Activated T-cell treated with anti-CD3 and anti-CD28 coated beads for 48 hours (primary cell): ENCODE results near the gene ZNF232.
"Not testable (repeated sequence)": the region's sequence is repeated elsewhere in the genome, so short reads cannot be mapped to it uniquely, and the experiment has no call there.

Experiments
- DNase-seq: peaks from one replicate; pipeline ENCODE4 v3.0.0-alpha.2; 2020; ENCODE audit warnings: low read depth

Gene ZNF232

DNA sequence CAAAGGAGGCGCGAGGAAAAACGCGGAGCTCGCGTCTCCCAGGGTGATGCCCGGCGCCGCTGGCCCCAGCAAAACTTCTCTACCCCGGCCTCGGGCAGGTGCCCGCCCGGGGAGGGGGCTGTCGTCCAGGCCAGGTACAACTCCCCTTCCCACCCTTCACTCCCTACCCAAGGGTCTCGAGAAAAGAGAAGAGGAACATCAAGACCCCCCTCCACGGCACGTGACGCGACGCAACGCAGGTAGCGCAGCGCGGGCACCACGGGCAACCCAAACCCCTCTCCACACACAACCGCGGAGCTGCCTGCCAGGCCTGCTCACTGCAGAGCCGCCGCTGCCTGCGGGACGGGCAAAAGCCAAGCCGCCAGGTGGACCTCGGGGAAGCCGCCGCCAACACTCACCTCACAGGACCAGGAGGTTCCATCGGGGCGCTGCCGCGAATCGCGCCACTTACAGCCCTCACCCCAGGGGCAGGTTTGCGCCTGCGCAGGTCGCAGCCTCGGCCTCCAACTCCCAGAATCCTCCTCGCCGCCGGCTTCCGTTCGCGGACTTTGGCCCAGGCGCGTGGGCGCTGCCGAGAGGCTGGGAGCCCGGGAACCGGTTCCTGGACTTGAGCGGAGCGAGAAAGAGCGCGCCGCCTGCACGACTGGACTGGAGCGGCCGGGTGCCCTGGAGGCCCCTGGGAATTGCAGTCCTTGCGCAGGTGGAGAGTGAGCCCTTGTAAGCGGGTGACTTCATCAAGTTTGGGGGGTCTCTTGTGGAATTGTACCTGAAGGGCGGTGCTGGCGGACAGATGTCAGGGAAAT is at the start of gene ZNF232:
Gene ZNF232, minus strand, starts transcription at position 477 of the 803 bp plus-strand sequence. Its CDS starts 56 bp downstream, at position 421.
- DNase-seq = peak; percentile 93

DNA sequence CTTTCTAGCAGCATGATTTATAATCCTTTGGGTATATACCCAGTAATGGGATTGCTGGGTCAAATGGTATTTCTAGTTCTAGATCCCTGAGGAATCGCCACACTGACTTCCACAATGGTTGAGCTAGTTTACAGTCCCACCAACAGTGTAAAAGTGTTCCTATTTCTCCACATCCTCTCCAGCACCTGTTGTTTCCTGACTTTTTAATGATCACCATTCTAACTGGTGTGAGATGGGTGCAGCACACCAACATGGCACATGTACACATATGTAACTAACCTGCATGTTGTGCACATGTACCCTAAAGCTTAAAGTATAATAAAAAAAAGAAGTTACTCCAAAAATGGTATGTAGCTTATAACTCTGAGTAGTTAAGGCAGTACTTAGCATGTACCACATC is 49.0 kb upstream of the ZNF232 start:
- DNase-seq = not testable (repeated sequence)

DNA sequence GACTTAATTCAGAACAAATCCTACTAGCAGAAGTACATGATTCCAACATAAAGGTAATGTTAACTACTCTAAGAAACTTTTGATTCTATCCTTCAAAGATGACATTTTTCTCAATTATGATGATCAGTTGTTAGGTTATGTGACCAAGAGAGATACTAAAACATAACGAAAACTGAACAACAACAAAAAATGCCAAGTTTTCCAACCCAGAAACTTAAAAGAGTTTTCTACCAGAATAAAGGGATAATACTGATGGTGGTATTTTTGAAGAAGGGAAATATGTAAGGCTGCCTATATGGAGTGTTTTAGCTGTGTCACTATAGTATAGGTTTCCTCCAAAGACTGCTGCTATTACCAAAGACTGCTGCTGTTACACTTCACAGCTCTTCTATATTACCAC is 34.4 kb upstream of the ZNF232 start:
- not testable (repeated sequence) for DNase-seq

DNA sequence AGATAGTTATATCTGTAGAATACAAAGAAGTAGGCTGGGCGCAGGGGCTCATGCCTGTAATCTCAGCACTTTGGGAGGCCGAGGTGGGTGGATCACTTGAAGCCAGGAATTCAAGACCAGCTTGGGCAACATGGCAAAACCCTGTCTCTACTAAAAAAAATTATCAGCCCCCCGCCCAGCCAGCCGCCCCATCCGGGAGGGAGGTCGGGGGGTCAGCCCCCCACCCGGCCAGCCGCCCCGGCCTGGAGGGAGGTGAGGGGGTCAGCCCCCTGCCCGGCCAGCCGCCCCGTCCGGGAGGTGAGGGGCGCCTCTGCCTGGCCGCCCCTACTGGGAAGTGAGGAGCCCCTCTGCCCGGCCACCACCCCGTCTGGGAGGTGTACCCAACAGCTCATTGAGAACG is 31.2 kb upstream of the ZNF232 start:
- not testable (repeated sequence) for DNase-seq

DNA sequence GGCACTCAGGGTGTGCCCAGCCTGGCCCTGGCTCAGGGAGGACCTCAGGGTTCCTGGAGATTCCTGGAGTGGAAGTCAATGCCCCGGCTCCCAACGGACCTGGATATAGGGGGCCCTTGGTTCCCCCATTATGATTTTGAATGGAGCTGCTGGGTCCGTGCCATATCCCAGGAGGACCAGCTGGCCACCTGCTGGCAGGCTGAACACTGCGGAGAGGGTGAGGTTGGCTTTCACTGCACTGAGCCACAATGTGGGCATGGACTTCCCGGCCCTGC is 27.7 kb upstream of the ZNF232 start:
- no peak for DNase-seq

DNA sequence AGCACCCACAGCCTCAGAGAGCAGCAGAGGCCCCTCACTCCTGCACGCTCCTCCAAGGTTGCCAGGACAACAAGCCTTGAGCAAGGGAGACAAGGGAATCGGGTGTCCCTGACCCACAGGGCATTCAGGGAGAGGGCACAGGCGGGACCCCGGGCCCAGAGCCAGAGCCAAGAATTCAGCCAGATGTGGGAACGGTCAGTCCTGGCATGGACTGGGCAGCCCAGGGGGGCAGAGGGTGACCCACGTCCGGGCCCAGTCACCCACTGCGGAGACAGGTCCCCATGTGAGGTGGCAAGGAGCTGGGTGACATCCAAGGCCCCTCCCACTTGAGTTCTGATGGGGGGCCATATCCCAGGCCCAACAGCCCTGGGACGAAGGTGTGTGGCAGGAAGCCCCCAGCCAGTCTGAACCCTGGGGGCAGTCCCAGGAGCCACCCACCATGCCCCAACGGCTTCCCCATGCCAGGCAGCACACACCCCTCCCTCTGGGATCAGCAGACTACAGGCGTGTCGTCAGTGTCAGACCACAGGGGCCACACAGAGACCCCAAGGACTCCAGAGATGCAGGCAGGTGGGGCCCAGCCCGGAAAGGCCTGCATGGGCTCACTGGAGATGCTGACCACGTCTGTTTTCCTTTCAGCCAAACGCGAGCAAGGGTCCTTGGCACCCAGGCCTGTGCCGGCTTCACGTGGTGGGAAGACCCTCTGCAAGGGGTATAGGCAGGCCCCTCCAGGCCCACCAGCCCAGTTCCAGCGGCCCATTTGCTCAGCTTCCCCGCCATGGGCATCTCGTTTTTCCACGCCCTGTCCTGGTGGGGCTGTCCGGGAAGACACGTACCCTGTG is 27.2 kb upstream of the ZNF232 start:
- DNase-seq = no peak

DNA sequence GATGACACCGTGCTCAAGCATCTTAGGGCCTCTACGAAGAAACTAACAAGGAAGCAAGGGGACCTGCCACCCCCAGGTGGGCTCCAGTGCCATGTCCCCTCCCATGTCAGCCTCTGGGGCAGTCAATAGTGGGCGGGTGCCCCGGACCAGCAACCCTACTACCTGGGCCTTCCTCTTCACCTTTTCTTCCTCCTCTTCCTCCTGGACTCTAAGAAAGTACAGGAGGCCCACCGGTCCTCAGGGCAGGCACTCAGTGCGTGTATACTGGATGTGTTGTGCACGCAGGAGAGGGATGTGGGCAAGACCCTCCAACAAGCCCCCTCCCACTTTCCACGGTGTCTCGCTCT is 26.5 kb upstream of the ZNF232 start:
- not testable (repeated sequence) for DNase-seq

DNA sequence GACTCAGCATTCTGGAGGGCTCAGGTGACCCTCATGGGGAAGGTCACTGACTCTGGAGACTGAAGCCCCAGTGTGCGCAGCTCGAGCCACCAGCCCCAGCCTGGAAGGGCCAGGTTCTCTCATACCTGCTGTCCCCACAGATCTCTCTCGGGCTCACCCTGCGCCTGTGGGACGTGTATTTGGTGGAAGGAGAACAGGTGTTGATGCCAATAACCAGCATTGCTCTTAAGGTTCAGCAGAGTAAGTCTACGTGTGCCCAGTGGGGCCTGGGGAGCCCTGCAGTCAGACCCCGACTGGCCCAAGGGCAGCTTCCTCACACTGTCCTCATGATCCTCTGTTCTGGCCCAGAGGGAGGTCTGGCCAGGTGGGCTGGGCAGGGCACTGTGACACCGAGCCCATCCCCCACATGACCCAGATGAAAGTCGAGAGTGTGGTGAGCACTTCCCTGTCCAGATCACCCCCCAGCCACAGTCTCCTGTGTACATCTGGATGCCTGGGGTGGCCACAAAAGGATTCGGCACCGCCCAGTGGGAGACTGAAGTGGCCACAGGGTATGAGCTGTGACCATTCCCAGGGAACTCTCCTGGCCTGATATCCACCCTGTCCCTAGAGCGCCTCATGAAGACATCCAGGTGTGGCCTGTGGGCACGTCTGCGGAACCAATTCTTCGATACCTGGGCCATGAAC is 26.0 kb upstream of the ZNF232 start:
- DNase-seq = not testable (repeated sequence)

DNA sequence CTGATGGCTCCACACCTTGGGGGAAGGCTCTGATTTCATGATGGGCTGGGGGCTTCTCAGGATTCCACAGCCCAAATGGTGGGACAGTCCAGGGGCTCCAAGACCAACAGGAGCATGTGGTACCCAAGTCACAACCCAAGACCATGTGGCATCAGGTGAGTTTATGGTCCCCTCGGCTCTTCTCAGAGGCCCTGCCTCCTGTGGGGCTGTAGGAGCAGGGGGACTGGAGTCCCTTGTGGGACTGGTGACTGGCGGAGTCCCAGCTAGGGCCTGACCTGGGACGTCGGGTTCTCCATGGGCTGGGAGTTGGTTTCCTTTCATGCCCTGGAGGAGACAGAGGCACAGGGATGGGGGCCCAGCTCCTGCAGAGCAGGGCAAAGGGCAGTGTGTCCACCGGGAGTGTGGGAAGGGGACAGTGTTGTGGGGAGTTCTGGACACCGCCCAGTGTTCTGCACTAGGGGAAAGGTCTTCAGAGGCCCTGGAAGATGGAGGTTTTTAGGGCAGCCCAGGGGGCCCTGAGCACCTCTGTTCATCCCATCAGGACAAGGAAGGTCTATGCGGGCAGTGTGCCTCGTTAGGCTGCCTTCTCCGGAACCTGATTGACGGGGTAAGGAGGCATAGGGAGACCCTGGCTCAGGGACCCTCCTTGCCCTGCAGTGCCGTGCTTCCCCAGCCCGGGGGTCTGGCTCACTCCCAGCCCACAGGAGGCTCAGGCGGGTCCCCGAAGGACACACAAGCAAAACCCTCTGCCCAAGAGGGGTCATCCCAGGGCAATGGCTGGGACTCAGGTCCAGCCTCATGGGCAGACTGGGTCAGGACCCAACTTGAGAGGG is 25.1 kb upstream of the ZNF232 start:
- DNase-seq = not testable (repeated sequence)

DNA sequence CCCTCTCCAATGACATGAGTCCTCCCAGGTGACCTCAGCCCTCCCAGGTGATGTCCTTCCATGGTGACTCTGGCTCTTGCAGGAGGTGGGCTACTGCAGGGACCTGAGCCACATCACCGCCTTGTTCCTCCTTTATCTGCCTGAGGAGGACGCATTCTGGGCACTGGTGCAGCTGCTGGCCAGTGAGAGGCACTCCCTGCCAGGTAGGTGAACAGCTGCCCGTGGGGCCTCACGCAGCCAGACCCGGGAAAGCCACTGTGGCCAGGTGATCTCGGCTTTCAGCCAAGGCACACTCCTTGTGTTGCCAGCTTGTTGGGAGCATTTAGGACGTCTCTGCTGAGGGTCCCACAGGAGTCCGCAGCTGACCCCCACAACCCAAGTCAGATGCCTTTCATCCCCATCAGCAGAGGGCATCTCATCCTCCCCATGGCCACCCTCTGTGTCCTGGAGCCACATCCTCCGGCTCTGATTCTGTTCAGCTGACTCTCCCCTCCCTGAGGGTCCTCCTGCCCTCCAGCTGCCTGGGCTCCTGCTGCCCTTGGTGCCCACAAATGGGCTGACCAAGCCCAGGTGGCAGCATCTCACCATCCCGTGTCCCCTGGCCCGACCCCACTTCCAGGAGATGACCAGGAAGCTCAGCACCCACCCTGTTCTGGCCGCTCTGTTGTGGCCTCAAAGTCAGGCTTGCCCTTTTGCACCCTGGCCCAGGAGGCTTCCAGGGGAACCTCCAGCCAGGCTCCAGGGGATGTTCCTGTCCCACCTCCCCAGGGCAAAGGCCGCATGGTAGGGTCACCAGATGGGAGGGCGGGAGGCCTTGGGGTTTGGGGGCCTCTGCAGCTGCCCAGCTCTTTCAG is 24.3 kb upstream of the ZNF232 start:
- DNase-seq = no peak

DNA sequence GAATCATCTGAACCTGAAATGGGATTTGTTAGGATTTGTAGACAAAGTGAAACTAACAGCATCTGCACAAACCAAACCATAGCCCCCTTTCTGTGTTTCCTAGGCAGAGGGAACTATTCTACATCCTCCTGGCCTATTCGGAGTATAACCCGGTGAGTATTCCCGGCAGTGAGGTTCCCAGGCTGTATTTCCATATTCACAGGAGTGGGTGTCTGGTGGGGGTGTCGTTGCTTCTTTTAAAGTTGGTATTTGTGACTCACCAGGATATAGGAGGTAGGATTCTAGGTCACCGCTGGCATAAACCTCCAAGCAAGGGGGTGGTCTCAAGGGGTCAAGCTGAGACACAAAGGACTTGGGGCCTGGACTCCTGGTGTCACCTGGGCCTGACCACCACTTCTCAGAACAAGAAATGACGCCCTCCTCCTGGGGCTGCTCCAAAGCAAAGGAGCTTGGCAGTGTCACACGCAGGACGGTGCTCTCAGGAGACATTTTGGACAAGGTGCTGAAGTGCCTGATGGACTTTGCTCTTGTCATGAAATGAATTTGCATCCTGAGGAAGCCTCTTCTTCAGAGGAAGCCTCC is 23.5 kb upstream of the ZNF232 start:
- DNase-seq = not testable (repeated sequence)

DNA sequence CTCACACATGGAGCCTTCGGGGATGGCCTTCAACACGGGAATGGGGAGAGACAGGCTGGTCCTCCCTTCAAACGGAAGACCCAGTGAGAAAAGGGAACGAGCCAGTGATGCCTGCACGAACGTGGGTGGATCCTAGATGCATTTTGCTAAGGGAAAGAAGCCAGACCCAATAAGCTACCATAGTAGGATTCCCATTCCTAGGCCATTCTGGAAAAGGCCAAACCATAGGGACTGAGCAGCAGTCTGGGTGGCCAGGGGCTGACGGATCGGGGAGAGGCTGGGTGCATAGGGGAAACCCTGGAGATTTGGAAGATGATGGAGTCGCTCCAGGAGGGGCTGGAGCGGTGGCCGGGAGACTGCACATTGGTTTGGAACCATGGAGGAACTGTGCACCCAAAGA is 22.9 kb upstream of the ZNF232 start:
- not testable (repeated sequence) for DNase-seq

DNA sequence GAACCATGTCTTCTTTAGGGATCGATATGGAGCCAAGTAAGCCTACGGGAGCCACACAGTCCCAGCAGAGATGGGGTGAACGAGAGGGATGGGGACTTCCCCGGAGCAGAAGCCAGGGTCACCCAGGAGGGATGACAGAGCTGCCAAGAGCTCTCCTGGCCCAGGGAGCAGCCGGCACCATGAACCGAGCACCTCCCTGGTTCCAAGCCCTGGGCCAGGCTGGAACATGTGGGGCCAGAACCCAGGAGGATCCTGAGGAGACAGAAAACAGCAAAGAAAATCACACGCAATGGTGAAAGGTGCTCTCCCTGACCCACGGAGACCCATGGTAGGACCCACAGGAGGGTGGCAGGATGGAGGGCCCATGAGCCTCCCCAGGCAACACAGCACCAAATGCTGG is 22.3 kb upstream of the ZNF232 start:
- DNase-seq = not testable (repeated sequence)

DNA sequence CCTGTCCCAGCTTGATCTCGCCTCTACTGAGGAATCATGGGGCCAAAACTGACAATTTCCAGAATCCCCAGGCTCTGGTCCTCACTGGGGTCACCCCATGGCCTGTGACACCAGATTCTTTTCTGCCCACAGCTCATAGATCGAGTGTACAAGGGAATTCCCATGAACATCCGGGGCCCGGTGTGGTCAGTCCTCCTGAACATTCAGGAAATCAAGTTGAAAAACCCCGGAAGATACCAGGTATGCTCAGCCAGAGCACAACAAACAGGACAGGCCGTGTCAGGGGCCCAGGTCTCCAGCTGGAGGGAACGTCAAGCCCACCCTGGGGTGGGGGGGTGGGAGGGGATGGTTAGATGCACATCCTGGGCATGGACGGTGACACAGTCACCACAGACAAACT is 21.6 kb upstream of the ZNF232 start:
- no peak for DNase-seq

DNA sequence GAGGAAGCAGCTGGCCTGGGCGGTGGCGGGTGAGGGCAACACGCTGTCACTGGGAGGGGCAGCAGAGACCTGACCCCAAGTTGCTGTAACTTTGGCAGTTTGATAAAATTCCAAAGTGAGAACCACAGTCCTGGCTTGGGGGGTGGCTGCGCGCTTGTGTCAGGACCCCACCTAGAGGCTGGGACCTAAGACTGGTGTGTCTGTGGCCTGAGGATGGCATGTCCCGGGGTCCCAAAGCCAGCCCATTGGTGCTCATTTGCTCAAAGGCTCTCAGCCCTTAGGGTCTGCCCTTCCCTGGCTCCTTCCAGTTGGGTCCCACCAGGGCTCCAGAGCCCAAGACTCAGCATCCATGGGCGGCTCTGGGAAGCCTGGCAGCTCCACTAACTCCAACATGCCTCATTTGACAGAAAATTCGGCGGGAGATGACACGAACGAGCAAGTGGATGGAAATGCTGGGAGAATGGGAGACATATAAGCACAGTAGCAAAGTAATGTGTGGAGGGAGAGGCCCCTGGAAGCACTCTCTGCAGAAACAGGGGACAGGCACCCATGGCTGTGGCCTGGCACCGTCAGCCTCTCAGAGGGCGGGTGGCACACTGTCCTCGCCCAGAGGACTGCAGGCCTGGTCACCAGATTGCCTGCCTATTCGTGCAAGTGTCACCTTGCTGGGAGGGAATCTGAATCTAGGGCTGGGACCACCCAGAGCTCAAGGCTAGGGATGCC is 21.0 kb upstream of the ZNF232 start:
- DNase-seq = not testable (repeated sequence)

DNA sequence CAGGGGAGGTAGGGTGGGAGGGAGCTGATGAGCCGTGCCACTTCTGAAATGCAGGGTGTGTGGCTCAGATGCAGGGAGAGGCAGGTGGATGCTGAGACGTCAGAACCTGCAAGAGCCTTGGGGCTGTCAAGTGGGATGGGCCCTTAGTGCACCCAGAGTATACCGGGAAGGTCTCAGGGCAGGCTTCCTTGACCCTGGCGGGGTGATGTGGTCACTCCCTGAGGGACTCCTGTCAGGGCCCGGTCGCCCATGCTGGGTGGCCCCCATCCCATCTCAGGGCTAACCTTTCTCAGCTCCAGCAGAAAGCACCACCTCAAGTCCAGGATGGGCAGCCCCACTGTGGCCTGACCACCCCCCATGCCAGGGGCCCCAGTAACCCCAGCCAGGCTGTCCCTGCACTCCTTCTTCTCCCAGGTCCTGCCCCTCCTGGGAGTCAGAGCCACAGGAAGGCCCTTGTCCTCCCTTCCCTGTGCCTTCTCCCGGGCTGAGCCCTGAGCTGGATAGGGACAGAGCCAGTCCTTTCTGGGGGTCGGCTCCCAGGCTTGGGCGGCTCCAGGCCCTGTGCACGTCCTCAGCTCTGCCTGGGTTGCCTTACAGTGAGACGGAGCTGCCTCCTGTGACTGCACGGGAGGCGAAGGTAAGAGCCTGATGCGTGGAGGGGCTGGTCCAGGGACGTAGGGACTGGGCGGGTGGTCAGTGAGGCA is 20.3 kb upstream of the ZNF232 start:
- not testable (repeated sequence) for DNase-seq

DNA sequence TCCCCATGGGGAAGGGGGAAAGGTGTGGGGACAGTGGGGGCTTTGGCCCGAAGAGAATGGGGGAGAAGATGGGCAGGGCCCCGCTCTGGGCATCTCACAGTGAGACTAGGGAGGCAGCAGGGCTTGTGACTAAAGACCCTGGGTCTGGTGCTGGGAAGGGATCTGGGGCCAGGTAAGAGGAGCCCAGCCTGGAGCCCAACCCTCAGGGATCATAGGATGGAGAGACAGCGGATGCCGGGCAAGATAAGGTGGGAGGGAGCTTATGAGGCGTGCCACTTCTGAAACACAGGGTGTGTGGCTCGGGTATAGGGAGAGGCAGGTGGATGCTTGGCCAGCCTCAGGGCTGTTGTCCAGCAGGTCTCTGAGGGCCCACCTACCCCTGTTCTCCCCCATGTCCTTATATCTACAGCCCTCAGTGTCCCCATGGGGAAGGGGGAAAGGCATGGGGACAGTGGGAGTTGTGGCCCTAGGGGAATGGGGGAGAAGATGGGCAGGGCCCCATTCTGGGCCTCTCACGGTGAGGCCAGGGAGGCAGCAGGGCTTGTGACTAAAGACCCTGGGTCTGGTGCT is 19.6 kb upstream of the ZNF232 start:
- no peak for DNase-seq

DNA sequence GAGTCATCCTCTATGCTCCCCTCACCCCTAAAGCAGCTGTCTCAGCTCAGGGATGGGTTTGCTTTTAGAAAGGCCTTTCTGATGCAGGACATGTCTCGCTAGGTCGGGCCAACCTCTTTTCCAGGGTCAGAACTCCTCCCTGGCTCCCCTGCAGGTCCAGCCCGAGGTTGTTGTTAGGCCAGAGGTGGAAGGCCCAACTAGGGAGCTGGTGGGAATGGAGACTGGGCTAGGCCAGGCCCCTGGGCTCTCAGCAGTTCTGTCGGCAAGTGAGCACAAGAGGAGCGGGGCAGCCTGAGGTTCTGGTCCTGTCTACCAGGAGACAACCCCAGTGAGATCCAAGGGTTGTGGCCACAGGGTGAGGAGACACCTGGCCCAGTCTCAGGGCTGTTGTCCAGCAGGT is 19.0 kb upstream of the ZNF232 start:
- DNase-seq = not testable (repeated sequence)

DNA sequence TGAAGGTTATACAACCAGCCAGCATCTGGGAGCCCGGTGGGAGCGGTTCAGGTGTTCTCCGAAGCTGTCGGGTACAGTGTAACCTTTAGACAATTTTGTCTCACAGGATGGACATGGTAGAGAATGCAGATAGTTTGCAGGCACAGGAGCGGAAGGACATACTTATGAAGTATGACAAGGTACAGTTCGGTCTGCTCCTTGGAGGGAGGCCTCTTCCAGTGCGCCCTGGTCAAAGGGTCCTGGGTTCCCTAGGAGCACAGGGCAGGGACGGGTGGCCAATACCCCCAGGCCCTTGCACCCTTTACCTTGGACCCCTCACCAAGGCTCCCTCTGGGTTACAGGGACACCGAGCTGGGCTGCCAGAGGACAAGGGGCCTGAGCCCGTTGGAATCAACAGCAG is 18.6 kb upstream of the ZNF232 start:
- DNase-seq = not testable (repeated sequence)
